ENCODE measurements around the gene COL4A1. TPM values are rescaled to one million over a fixed set of nuclear protein-coding genes. Genes with fewer than 3 reads are reported as not detected.

COL4A1 gene
- total RNA-seq, 1 experiment from 2014 or later = 0.12 TPM

GRCh38 chr13:110268061-110268460 lies 38.9 kb downstream of the COL4A1 start:
- no peaks in the 10 kb centered on the region for H3K27me3 Mint-ChIP-seq (ENCODE audit: unreplicated experiment)
- H3K4me3 Mint-ChIP-seq (ENCODE audit: low read depth, unreplicated experiment) = no peak overlapping the region
- no peak overlapping the region for H3K27ac Mint-ChIP-seq (ENCODE audit: unreplicated experiment)
- CTCF ChIA-PET = no interaction called here
- H3K9me3 Mint-ChIP-seq (ENCODE audit: low read depth, unreplicated experiment) = no peaks in the 10 kb centered on the region
- intact Hi-C loops (cut with micrococcal nuclease; ENCODE audit: unreplicated experiment) = no loop called here
- H3K36me3 Mint-ChIP-seq (ENCODE audit: insufficient read depth, unreplicated experiment) = no peaks in the 10 kb centered on the region
- DNase-seq = no peak
- TF ChIP-seq CTCF (IDR thresholded peaks at IDR 0.05; ENCODE audit: unreplicated experiment) = no peak
- BruUV-seq (replicated peaks) = no TSS peak
- peaks cover 8% of the 10 kb centered on the region for H3K4me1 Mint-ChIP-seq (ENCODE audit: low read depth, unreplicated experiment)

- Mint-ChIP-seq H3K4me3 (ENCODE audit: low read depth, unreplicated experiment) (no peak overlapping the region), H3K9me3 (ENCODE audit: low read depth, unreplicated experiment) (no peaks in the 10 kb centered on the region), H3K4me1 (ENCODE audit: low read depth, unreplicated experiment) (peaks cover 8% of the 10 kb centered on the region), H3K36me3 (ENCODE audit: insufficient read depth, unreplicated experiment) (no peaks in the 10 kb centered on the region), H3K27ac (ENCODE audit: unreplicated experiment) (no peak overlapping the region), H3K27me3 (ENCODE audit: unreplicated experiment) (no peaks in the 10 kb centered on the region)
- intact Hi-C loops (cut with micrococcal nuclease; ENCODE audit: unreplicated experiment) = no loop called here
- TF ChIP-seq CTCF (IDR thresholded peaks at IDR 0.05; ENCODE audit: unreplicated experiment) = no peak
- BruUV-seq (replicated peaks) = no TSS peak
- CTCF ChIA-PET = no interaction called here
- no peak for DNase-seq
These were observed 40.0 kb downstream of the COL4A1 start for GRCh38 chr13:110266983-110267382.

GRCh38 chr13:110266431-110266809 lies 40.5 kb downstream of the COL4A1 start:
- no TSS peak for BruUV-seq (replicated peaks)
- Mint-ChIP-seq H3K4me1 (ENCODE audit: low read depth, unreplicated experiment) (peaks cover 8% of the 10 kb centered on the region), H3K4me3 (ENCODE audit: low read depth, unreplicated experiment) (no peak overlapping the region), H3K9me3 (ENCODE audit: low read depth, unreplicated experiment) (no peaks in the 10 kb centered on the region), H3K27me3 (ENCODE audit: unreplicated experiment) (no peaks in the 10 kb centered on the region), H3K36me3 (ENCODE audit: insufficient read depth, unreplicated experiment) (no peaks in the 10 kb centered on the region), H3K27ac (ENCODE audit: unreplicated experiment) (no peak overlapping the region)
- no peak for TF ChIP-seq CTCF (IDR thresholded peaks at IDR 0.05; ENCODE audit: unreplicated experiment)
- CTCF ChIA-PET = no interaction called here
- intact Hi-C loops (cut with micrococcal nuclease; ENCODE audit: unreplicated experiment) = no loop called here
- DNase-seq = no peak

GRCh38 chr13:110265682-110266430 lies 41.1 kb downstream of the COL4A1 start:
- CTCF ChIA-PET = no interaction called here
- H3K27ac Mint-ChIP-seq (ENCODE audit: unreplicated experiment) = no peak overlapping the region
- no peak for TF ChIP-seq CTCF (IDR thresholded peaks at IDR 0.05; ENCODE audit: unreplicated experiment)
- no peak overlapping the region for H3K4me3 Mint-ChIP-seq (ENCODE audit: low read depth, unreplicated experiment)
- no peak for DNase-seq
- H3K36me3 Mint-ChIP-seq (ENCODE audit: insufficient read depth, unreplicated experiment) = no peaks in the 10 kb centered on the region
- H3K9me3 Mint-ChIP-seq (ENCODE audit: low read depth, unreplicated experiment) = no peaks in the 10 kb centered on the region
- H3K4me1 Mint-ChIP-seq (ENCODE audit: low read depth, unreplicated experiment) = peaks cover 8% of the 10 kb centered on the region
- no peaks in the 10 kb centered on the region for H3K27me3 Mint-ChIP-seq (ENCODE audit: unreplicated experiment)
- no TSS peak for BruUV-seq (replicated peaks)
- intact Hi-C loops (cut with micrococcal nuclease; ENCODE audit: unreplicated experiment) = no loop called here

All from Calu3 (cell line).